ENCODE data around the gene MTNR1B.

Gene MTNR1B

DNA sequence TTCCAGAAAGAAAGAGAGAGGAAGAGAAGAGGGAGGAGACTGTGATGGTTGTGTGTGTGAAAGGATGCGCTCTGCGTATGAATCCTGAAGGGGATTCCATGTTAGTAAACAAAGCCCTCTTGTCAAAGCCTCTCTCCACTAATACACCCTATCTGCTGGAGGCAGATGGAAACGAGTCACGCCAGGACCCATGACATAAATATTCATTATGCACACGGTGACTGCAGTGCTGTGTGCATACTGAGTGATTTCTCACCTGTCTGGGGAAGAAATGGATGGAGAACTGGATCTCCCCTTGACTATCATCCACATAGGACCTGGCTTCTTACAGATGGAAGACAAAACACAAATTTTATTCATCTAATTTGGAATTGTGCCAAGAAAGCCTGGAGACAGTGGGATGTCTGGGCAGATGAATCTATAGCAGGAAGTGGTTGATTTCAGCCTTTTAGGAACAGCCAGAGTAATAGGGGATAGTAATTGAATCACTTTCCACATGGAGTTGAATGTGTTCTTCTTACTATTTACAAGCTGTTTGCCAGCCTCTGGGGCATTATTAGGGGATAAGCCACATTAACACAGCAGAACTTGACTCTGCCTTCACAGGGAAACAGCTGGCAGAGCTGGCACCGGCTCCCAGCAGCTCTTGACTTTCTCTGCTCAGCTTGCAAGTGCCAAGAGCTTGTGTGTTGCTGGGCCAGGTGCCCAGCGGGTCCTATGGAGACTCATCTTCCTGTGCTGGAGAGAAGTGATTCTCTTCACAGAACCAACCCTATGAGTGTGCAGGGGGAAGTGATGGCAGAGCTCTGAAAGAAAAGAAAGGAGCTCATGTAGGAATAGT, 9.0 kb downstream of the MTNR1B start:
- no peak for DNase-seq

DNA sequence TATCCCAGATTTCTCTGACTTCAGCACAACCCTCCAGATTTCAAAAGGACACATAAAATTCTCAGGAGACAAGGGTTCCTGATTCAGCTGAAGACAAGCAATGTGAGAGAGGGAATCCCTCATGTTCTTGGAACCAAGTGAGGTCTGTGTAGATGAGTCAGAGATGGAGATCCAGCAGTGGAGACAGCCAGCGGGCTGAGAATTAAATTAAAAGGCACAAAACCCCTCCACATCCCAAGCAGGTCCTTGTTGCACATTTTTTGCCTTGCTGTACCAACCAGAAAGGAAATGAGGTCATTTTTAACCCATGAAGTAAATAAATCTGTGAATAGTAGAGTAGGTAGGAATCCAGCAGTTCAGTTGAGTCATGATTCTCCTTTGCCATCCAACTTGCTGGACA, 9.7 kb downstream of the MTNR1B start:
- DNase-seq: no peak

DNA sequence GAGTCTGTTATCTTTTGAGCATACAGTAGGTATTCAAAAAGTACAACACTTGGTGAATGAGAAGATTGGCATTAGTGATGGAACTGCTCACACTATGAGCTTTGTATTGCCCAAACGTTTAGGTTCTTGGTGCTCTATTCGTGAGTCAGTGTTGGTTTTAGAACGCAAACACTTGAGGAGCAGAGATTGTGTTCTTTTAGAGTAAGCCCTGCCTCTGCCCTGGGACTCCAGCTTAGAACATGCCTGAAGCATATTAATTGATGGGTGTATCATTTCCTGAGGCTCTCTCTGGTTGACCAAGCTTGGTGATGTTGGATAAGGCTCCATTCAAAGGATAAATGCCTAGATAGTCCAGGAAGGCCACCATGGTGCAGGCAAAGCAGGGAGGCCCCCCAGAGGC, 10.9 kb downstream of the MTNR1B start:
- no peak for DNase-seq

DNA sequence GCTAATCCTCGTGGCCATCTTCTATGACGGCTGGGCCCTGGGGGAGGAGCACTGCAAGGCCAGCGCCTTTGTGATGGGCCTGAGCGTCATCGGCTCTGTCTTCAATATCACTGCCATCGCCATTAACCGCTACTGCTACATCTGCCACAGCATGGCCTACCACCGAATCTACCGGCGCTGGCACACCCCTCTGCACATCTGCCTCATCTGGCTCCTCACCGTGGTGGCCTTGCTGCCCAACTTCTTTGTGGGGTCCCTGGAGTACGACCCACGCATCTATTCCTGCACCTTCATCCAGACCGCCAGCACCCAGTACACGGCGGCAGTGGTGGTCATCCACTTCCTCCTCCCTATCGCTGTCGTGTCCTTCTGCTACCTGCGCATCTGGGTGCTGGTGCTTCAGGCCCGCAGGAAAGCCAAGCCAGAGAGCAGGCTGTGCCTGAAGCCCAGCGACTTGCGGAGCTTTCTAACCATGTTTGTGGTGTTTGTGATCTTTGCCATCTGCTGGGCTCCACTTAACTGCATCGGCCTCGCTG, 12.1 kb downstream of the MTNR1B start:
- no peak for DNase-seq

DNA sequence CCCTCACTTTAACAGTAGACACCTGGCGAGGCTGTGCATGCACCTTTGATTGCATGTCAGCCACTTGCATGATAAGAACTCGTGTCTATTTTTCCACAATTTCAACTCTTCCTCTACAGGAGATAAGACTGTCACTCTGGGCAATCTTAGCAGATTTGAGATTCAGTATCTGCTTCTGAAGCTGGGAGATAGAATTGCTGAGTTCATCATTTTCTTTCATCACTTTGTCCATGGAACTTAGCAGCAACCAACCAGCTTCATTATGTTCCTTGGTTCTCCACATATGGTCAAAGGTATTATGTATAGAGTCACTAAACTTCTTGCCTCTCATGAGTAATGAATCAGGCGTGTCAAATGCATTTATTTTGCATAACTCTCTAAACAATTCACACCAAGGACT, 17.1 kb downstream of the MTNR1B start:
- DNase-seq: no peak

DNA sequence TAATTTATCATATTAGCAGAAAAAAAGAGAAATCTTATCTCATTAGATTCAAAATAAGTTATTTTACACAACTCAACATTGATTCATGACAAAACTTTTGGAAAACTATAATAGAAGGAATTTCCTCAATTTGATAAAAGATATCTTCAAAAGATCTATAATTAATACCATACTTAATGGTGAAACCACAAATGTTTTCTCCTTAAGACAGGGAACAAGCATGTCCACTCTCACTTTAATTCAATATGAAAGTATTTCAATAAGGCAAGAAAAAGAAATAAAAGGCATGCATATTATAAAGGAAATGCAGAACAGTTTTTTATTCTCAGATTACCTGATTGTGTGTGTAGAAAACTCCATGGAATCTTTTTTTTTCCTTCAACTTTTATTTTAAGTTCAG, 23.6 kb downstream of the MTNR1B start:
- DNase-seq: no peak

DNA sequence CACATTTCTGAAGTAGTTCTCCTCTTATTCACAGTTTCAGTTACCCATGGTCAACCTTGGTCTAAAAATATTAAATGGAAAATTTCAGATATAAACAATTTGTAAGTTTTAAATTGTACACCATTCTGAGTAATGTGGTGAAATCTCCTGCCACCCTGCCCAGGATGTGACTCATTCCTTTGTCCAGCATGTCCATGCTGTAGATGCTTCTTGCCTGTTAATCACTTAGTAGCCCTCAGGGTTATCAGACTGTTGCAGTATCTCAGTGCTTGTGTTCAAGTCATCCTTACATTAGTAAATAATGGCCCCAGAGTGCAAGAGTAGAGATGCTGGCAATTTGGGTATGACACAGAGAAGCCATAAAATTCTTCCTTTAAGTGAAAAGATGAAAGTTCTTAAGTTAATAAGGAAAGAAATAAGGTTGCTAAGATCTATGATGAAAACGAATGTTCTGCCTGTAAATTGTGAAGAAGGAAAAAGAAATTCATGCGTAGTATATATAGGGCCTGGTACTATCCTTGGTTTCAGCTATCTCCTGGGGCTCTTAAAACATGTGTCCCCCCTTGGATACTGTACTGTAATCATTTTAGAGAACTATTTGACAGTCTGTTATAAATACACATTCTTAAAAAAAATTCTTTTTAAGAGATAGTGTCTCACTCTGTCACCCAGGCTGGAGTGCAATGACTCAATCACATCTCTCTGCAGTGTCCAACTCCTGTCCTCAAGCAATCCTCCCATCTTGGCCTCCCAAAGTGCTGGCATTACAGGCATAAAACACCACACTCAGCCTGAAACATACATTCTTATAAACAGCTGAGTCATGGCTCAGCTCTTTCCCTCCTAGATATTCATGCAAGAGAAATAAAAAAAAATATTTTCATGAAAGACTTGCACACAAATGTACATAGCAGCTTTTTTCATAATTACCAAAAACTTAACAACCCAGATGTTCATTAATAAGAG, 31.3 kb downstream of the MTNR1B start:
- no peak for DNase-seq

DNA sequence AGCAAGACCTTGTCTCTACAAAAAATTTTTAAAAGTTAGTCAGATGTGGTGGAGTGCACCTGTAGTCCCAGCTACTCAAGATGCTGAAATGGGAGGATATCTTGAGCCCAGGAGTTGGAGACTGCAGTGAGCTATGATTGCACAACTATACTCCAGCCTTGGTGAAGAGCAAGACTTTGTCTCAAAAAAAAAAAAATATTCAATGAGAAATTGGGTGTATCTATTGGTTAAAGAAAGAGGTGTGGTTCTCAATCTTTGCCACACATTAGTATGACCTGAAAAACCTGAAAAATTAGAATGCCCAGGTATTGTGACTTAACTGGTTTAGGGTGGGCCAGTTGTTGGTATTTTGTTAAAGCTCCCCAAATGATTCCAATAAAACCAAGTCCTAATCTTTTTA, 32.4 kb downstream of the MTNR1B start:
- no peak for DNase-seq

DNA sequence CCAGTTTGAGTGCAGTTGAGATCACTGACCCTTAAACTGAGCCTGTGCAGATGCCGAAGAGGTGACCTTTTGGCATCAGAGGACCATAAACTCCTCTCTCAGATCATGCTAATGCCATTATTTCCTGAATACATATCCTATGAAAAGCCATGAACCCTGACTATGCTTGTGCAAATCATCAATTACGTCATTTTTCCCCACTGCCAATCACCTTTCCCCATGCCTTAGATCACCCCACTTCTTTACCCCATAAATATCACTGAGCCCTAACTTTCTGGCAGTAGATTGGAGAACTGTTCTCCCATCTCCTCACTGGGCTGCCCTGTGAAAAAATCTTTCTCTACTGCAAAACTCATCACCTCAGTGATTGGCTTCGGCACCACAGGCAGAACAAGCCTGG, 32.9 kb downstream of the MTNR1B start:
- DNase-seq: no peak

DNA sequence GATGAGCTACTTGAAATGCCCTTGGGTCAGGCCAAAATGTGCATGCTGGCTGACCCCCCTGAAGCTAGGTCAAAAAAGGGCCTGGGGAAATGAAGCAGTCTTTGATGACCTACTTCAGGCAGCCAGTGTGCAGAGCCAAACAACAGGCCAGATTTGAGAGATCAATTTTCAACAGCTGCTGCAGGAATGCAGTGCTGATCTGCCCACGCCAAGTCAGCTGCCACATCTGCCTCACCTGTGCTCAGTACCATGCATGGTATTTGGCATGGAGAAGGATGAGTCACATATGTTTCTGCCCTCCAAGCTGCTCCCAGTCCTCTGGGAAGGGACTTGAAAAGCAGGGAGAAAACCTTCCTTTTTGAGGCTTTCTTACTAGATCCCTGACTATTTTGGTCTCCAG, 35.8 kb downstream of the MTNR1B start:
- no peak for DNase-seq

DNA sequence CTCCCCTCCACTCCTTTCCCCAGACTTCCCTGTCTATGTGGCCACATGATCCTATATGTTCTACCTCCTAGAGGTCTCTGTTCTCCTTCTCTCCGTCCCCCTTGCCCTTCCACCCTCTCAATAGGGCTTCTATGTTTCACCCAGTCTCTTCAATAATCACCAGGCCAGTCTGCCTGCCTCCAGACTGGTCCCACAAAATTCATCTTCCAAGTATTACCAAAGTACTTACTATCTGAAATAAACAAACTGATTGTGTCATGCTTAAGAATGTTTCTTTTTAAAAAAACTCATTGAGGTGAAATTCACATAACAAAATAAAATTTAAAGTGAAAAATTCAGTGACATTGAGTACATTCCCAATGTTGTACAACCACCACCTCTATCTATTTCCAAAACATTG, 44.2 kb downstream of the MTNR1B start:
- no peak for DNase-seq

DNA sequence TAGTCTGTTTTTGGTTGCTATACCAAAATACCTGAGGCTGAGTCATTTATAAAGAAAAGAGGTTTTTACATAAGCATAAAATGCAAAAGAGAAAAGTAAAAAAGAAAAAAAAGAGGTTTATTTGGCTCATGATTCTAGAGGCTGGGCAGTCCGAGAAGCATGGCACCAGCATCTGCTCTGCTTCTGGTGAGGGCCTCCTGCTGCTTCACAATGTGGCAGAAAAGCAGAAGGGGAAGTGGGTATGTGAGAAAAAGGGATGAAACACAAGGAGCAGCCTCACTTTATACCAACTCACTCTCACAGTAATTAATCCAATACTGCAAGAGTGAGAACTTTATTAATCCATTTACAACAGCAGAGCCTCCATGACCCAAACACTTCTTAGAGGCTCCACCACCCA, 47.1 kb downstream of the MTNR1B start:
- no peak for DNase-seq

DNA sequence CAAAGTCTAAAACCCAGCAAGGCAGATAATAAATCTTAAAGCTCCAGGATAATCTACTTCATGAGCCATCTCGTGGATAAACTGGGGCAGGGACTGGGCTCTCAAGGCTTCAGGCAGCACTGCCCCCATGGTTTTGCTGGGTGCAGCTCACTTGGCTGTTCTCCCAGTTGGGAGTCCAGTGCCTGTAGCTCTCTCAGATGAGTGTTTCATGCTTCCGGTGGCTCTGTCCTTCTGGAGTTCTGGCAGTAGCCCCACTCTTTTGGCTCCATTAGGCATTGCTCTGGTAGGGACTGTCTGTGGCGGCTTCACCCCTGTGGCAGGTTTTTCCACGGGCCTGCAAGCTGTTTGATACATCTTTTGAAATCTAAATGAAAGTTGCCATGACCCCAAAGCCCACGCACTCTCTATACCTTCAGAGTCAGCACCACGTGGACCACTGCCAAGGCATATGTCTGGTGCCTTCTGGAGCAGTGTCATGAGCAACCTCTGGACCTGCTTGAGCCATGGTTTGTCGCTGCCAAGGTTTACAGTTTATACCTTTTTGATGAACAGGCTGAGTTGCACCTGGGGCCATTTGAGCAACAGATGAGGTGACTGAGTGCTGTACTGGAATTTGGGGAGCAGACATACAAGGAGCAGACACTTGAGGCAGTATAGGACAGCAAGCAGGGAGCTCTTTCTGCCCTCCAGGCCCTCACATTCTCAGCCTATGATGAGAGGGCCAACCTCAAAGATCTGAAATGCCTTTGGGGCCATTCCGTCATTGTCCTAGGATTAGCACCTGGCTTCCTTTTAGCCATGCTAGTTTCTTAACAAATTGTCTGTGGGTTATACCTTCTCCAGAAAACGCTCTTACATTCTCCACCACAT, 48.6 kb downstream of the MTNR1B start:
- DNase-seq: no peak

DNA sequence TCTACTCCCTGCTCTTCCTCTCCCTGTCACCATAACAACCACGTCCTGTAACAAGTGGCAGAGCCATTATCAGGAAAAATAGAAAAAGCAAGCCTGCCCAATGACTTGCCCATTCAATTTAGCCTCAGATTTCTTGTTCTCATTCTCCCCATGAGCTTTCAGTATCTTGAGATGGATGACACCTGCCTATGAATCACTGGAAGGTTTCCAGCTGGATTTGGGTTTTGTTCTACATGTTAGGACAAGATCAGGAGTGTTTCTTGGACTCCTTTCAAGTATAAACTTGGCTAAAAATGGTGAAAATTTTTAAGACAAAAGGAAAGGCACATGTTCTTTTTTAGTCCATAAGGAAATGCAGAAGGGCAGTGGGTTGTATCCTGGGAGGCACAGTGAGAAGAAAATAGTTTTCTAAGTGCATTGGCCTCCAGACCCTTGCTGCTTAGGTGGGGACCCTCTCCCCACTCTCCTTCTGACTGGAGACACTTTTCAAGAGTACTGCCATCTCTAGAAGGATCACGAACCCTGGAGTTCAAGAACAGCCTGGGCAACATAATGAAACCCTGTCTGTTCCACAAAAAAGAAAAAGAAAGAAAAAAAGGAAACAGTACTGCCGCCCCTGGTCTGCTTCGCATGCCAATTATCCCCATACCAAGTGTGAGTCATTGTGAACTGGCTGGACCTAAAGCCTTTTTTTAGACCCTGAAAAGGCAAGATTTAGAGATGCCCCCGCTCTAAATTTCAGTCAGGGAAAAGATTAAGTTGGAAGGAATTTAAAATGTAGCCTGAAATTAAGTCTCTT, 51.0 kb downstream of the MTNR1B start:
- DNase-seq: no peak

DNA sequence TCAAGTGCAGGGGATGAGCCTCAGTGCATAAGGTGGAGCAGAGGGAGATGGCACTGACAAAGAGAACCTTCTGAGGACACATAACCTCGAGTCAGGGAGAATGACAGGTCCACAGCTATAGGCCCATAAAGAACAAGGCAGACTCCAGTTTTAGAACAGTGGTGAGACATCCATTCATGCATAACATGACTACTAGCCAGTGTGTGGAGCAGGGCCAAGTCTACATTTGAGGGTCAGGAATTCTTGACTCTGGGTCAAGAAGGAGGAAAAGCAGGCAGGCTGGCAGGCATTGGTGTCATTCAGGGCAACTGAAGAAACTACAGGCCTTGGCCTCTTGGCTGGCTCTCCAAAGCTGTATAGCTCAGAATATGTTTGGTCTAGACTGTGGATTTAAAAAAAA, 54.9 kb downstream of the MTNR1B start:
- no peak for DNase-seq

DNA sequence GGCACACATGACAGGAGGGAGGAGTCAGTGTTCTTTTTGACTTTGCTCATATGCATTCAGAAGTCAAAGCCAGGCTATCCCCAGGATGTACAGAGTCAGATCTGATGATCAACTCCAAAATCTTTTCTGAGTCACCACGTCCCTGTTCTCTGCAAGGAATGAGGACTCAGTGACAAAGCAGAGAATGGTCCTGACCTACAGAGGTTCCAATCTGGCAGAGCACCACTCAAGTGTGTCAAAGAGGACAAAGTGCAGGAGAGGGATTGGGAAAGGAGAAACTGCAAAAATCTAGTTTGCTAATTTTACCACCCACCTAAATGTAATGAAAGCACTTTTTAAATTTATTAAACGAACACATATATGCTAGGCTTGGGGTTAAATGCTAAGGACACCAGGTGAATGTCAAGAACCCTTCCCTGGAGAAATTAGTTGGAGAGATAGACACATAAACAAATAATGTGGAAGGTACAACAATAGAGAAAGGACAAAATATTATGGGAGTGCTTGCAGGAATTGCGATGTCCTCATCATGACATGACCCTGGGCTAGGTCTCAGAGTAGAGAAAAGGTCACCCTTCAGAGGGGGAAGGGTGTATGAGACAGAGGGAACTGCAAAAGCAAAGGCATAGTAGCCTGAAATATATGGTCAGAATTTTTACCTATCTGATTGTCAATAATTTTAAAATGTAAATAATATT, 56.3 kb downstream of the MTNR1B start:
- DNase-seq: no peak

DNA sequence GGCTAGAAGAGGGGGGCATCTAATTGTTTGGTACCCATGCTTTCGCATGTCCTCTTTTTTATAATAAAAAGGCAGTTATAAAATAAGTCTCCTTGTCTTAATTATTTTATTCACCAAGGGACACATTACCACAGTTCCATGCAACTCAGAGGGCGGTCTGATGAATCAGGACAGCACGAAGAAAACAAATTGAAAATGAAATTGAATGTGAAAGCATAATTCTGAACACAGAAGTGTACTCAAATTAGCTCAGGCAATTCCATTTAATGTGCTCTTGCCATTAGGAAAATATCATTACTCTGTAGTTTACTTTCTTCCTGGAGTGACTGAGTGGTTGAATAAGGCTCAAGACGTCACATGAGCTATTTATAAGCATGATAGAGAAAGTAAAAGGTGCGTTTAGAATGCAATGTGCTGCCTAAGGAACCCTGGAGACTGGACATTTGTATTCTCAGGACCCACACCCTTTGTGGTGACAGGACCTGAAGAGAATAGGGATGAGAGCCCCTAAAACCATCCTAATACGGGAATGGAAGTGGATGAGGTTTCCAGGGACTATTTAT, 59.6 kb downstream of the MTNR1B start:
- no peak for DNase-seq

DNA sequence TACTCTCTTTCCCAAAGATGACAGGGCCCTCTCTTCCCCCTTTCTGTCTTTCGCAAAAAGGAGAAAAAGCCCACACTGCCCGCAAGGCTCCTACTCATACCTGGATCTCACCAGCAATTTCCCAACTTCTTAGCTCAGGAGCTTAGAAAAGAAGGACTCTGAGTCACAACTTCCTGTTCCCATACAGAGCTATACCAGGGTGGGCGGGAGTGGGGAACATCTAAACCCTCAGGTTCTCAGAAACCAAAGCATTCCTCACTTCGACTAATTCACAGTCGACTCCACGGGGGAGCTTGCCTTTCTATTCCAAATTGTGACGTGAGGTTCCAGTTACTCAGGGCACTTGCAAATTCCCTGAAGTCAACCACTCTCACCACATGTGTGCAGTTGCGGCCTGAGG, 61.9 kb downstream of the MTNR1B start:
- DNase-seq: no peak
